ENCODE measurements around the gene ELP1. TPM values are rescaled to one million over a fixed set of nuclear protein-coding genes. Genes with fewer than 3 reads are reported as not detected.

The ELP1 gene
- total RNA-seq, 4 donors from 2014 or later: 15.0 to 20.9 (median 20.6) TPM

GRCh38 chr9:108836781-108837180 lies 97.1 kb downstream of the ELP1 start:
- TF ChIP-seq CTCF (IDR thresholded peaks at IDR 0.05; ENCODE audit: low read depth): no peak

GRCh38 chr9:108836319-108836718 lies 97.6 kb downstream of the ELP1 start:
- no peak for TF ChIP-seq CTCF (IDR thresholded peaks at IDR 0.05; ENCODE audit: low read depth)

- TF ChIP-seq CTCF (IDR thresholded peaks at IDR 0.05; ENCODE audit: low read depth): no peak
These were observed 98.1 kb downstream of the ELP1 start for GRCh38 chr9:108835831-108836230.

- TF ChIP-seq CTCF (IDR thresholded peaks at IDR 0.05; ENCODE audit: low read depth): no peak
These were observed 98.8 kb downstream of the ELP1 start for GRCh38 chr9:108834959-108835665.

GRCh38 chr9:108832179-108832500 lies 101.8 kb downstream of the ELP1 start:
- TF ChIP-seq CTCF (IDR thresholded peaks at IDR 0.05; ENCODE audit: low read depth): no peak

- TF ChIP-seq CTCF (IDR thresholded peaks at IDR 0.05; ENCODE audit: low read depth): no peak
These were observed 102.3 kb downstream of the ELP1 start for GRCh38 chr9:108831496-108832178.

GRCh38 chr9:108830272-108830671 lies 103.7 kb downstream of the ELP1 start:
- TF ChIP-seq CTCF (IDR thresholded peaks at IDR 0.05; ENCODE audit: low read depth): no peak

Data from subcutaneous adipose tissue (tissue), 4 donors.